HG02852 (cell line): ENCODE data around the gene PTX4.
"Not testable (repeated sequence)": the region's sequence is repeated elsewhere in the genome, so short reads cannot be mapped to it uniquely, and the experiment has no call there.

ENCODE experiments used
- ATAC-seq: cut with Tn5 transposase; IDR thresholded peaks from one replicate; pipeline ENCODE4 v1.9.1; 2021; ENCODE audit warnings: mild to moderate bottlenecking, moderate library complexity; ENCODE audit not compliant: unreplicated experiment

Gene PTX4

GRCh38 chr16:1486551-1487390 lies 2.0 kb downstream of the PTX4 start:
- no peak for ATAC-seq

GRCh38 chr16:1485847-1486496 lies 2.8 kb downstream of the PTX4 start:
- no peak for ATAC-seq

GRCh38 chr16:1481906-1482835 lies 6.6 kb downstream of the PTX4 start:
- ATAC-seq, result no peak

- not testable (repeated sequence) for ATAC-seq
These were observed 9.8 kb downstream of the PTX4 start for GRCh38 chr16:1478937-1479336.

- no peak for ATAC-seq
These were observed 11.7 kb downstream of the PTX4 start for GRCh38 chr16:1477033-1477432.

- no peak for ATAC-seq
These were observed 13.1 kb downstream of the PTX4 start for GRCh38 chr16:1475552-1476114.

- ATAC-seq, result peak; percentile 85
These were observed 13.8 kb downstream of the PTX4 start, which contains the start of gene CLCN7 for GRCh38 chr16:1474796-1475551. Gene CLCN7 (minus strand): TSS chr16:1475028. CDS start chr16:1474974, 54 bp downstream.

- peak; percentile 25 for ATAC-seq
These were observed 14.5 kb downstream of the PTX4 start for GRCh38 chr16:1474082-1474795.

GRCh38 chr16:1472974-1473373 lies 15.8 kb downstream of the PTX4 start:
- ATAC-seq, result no peak

- ATAC-seq, result no peak
These were observed 17.1 kb downstream of the PTX4 start for GRCh38 chr16:1471569-1472194.

GRCh38 chr16:1470481-1471251 lies 18.1 kb downstream of the PTX4 start:
- ATAC-seq, result no peak

GRCh38 chr16:1469693-1470201 lies 19.0 kb downstream of the PTX4 start:
- ATAC-seq, result no peak

GRCh38 chr16:1469141-1469540 lies 19.6 kb downstream of the PTX4 start:
- ATAC-seq, result not testable (repeated sequence)

- no peak for ATAC-seq
These were observed 20.3 kb downstream of the PTX4 start for GRCh38 chr16:1468426-1468810.

GRCh38 chr16:1466968-1467521 lies 21.7 kb downstream of the PTX4 start:
- ATAC-seq, result no peak

- no peak for ATAC-seq
These were observed 22.7 kb downstream of the PTX4 start for GRCh38 chr16:1466054-1466453.

- ATAC-seq, result no peak
These were observed 23.2 kb downstream of the PTX4 start for GRCh38 chr16:1465567-1465915.
